HCT116 (cell line): ENCODE results near the gene TRIM43.
"Not testable (repeated sequence)": the region's sequence is repeated elsewhere in the genome, so short reads cannot be mapped to it uniquely, and the experiment has no call there.

Experiments used
- ATF3 ChIP-seq: IDR thresholded peaks from 2 replicates; pipeline ENCODE4 v1.6.1; 2012
- CEBPB ChIP-seq: IDR thresholded peaks from 2 replicates; pipeline ENCODE4 v1.6.1; 2012; ENCODE audit warnings: low read depth
- CTCF ChIP-seq, 3 experiments: fragments of 200-600 bp in 1 of 3; sonication (generic) in 1 of 3; IDR thresholded peaks in 2 of 3; conservative IDR thresholded peaks in 1 of 3; 2 replicates each; pipeline ENCODE4 v1.5.1; 2012 to 2017; ENCODE audit warnings: low read depth in 2 of 3, low read length in 2 of 3, antibody characterized with exemption in 1 of 3, borderline replicate concordance in 1 of 3, control low read depth in 1 of 3, mild to moderate bottlenecking in 1 of 3, mixed read lengths in 1 of 3, mixed run types in 1 of 3, moderate library complexity in 1 of 3; ENCODE audit not compliant: insufficient read depth in 1 of 3
- EGR1 ChIP-seq: IDR thresholded peaks from 2 replicates; pipeline ENCODE4 v1.6.1; 2012; ENCODE audit warnings: low read depth
- EZH2 ChIP-seq: fragments of 200-600 bp; sonication (generic); IDR thresholded peaks from 2 replicates; pipeline ENCODE4 v1.6.1; 2017; ENCODE audit warnings: antibody characterized with exemption, mixed run types
- EZH2phosphoT487 ChIP-seq: fragments of 200-600 bp; IDR thresholded peaks from 2 replicates; pipeline ENCODE4 v1.6.1; 2018; ENCODE audit warnings: antibody characterized with exemption, borderline replicate concordance
- POLR2A ChIP-seq: IDR thresholded peaks from 2 replicates; pipeline ENCODE4 v1.7.0; 2011; ENCODE audit warnings: borderline replicate concordance; ENCODE audit not compliant: insufficient read depth, insufficient read length; ENCODE audit errors: extremely low read depth
- POLR2AphosphoS5 ChIP-seq: IDR thresholded peaks from 2 replicates; pipeline ENCODE4 v1.6.1; 2011; ENCODE audit warnings: mild to moderate bottlenecking, low read depth, low read length, moderate library complexity
- REST ChIP-seq: IDR thresholded peaks from 2 replicates; pipeline ENCODE4 v1.6.1; 2012; ENCODE audit warnings: low read depth
- SIN3A ChIP-seq: IDR thresholded peaks from 2 replicates; pipeline ENCODE4 v1.6.1; 2012; ENCODE audit warnings: low read depth
- YY1 ChIP-seq: IDR thresholded peaks from 2 replicates; pipeline ENCODE4 v1.6.1; 2011; ENCODE audit warnings: low read length, low read depth, moderate library complexity, mild to moderate bottlenecking; ENCODE audit not compliant: insufficient replicate concordance; ENCODE audit errors: extremely low read depth
- ZFX ChIP-seq: fragments of 450-650 bp; IDR thresholded peaks from 2 replicates; pipeline ENCODE4 v1.6.1; 2017
- TF ChIP-seq, protein P1 (sequence below): IDR thresholded peaks from 2 replicates; pipeline ENCODE4 v1.6.1; 2012
- TF ChIP-seq, protein P2 (sequence below): IDR thresholded peaks from 2 replicates; pipeline ENCODE4 v1.6.1; 2011; ENCODE audit warnings: mild to moderate bottlenecking, low read length, moderate library complexity; ENCODE audit not compliant: insufficient replicate concordance; ENCODE audit errors: extremely low read depth

GRCh38 chr2:95648894-95649544 lies 57.2 kb downstream of the TRIM43 start:
- TF ChIP-seq POLR2A; CEBPB; POLR2AphosphoS5; SIN3A; REST; CTCF (IDR thresholded peaks at IDR 0.05 in 2 of 3, conservative IDR thresholded peaks at IDR 0.05 in 1 of 3; ENCODE audit: borderline replicate concordance in 1 of 3, insufficient read depth in 1 of 3, low read depth in 2 of 3, low read length in 2 of 3); YY1; EZH2; ATF3; ZFX; EGR1; EZH2phosphoT487: not testable (repeated sequence)
- TF ChIP-seq, protein P1, sequence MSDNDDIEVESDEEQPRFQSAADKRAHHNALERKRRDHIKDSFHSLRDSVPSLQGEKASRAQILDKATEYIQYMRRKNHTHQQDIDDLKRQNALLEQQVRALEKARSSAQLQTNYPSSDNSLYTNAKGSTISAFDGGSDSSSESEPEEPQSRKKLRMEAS = not testable (repeated sequence)
- TF ChIP-seq, protein P2, sequence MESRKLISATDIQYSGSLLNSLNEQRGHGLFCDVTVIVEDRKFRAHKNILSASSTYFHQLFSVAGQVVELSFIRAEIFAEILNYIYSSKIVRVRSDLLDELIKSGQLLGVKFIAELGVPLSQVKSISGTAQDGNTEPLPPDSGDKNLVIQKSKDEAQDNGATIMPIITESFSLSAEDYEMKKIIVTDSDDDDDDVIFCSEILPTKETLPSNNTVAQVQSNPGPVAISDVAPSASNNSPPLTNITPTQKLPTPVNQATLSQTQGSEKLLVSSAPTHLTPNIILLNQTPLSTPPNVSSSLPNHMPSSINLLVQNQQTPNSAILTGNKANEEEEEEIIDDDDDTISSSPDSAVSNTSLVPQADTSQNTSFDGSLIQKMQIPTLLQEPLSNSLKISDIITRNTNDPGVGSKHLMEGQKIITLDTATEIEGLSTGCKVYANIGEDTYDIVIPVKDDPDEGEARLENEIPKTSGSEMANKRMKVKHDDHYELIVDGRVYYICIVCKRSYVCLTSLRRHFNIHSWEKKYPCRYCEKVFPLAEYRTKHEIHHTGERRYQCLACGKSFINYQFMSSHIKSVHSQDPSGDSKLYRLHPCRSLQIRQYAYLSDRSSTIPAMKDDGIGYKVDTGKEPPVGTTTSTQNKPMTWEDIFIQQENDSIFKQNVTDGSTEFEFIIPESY = not testable (repeated sequence)
